NCI-H187 (cell line): ENCODE data around the gene LDHA.
A peak's percentile ranks its signal among the peaks of the same experiment; 100 is the strongest.

Experiments used
- DNase-seq, 2 experiments: peaks; one replicate each; lab custom pipeline; 2025; lab: John Stamatoyannopoulos, UW

LDHA gene

DNA sequence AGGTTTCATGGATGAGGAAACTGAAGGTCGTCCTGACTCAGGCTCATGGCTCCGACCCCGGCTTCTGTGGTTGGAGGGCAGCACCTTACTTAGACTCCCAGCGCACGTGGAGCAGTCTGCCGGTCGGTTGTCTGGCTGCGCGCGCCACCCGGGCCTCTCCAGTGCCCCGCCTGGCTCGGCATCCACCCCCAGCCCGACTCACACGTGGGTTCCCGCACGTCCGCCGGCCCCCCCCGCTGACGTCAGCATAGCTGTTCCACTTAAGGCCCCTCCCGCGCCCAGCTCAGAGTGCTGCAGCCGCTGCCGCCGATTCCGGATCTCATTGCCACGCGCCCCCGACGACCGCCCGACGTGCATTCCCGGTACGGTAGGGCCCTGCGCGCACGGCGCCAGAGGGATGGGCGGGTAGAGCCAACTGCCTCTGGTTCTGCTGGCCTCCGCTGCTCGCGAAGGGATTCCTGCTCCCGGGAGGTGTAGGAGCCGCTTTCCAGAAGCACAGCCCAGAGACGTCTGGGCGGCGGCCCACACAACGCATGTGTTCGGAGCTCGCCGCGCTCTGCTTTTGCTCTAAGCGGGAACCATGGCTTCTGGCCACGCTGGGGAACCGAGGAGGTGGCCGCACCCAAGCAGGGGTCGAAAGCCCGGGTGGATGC is at the start of gene LDHA:
Gene LDHA, plus strand, starts transcription at position 289 of the 653 bp plus-strand sequence. CDS start 2,280 bp downstream, outside the sequence.
- DNase-seq = peak; percentile 95 to 98

DNA sequence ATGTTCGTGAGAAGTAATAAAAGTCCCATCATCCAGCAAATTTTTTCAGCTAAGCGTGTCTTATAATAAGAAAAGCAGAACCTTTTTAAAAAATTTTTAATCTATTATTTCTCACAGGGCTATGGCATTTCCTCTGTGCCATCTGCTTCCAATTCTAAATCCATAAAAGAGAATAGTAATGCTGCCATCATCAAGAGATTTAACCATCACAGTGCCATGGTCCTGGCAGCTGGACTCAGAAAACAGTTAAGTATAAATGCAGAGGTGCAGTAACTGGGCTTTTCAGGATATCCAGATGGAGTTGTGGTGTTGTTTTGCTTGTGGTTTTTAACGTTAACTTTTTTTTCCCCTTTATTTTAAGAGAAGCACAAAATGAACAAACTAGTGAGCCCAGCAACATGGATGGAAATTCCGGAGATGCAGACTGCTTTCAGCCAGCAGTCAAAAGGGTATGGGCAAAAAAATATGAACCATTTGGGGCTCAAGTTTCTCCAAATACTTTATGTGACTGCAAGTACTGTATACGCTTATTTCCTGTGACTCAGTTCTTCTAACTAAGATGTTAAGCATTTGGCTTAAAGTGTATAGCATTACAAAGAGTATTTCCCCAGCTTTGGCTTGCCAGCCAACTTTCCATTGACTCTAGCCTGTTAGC is 46.8 kb upstream of the LDHA start:
- no peak for DNase-seq

DNA sequence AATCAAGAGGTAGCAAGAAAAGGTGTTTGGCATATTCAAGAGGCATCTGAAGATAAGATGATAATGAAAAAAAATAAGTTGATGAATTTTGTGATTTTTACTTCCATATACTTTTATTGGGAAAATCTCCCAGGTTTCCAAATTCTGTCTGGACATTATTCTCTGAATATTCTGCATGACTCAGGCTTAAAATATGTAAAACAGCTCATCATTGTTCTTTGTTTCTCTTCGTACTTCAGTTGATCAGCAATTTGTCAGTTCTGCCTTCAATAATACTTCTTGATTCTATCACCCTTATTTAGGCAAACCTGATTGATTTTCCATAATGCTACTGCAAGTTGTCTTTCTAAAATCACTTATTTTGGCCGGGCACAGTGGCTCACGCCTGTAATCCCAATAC is 41.8 kb upstream of the LDHA start:
- DNase-seq = no peak

DNA sequence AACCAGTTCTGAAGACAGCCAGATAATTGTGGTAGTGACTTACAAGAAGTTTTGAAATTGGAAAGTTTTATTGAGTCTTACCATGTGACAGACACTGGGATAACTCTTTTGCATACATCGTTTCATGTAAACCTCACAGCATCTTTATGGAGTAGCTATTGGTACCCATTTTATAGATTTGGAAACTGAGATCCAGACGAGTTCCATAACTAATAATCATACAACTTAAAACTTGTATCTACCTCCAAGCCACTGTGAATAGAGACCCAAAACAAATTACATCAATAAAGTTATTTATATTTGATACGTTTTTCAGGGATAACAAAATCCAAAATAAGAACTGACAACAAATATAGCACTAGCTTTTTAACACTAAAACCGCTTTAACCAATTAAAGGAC is 35.7 kb upstream of the LDHA start:
- no peak for DNase-seq

DNA sequence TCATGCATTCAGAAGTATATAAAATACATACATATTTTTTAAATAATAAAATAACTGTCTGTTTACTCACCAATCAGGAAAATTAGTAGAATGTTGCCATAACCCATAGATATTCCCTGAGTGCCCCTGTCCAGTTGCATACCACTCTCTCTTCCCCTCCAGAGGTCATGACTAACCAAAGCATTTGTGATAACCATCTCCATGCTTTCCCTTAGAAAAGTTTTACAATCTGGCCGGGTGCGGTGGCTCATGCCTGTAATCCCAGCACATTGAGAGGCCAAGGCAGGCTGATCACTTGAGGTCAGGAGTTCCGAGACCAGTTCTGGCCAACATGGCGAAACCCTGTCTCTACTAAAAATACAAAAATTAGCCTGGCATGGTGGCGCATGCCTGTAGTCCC is 33.2 kb upstream of the LDHA start:
- no peak for DNase-seq

DNA sequence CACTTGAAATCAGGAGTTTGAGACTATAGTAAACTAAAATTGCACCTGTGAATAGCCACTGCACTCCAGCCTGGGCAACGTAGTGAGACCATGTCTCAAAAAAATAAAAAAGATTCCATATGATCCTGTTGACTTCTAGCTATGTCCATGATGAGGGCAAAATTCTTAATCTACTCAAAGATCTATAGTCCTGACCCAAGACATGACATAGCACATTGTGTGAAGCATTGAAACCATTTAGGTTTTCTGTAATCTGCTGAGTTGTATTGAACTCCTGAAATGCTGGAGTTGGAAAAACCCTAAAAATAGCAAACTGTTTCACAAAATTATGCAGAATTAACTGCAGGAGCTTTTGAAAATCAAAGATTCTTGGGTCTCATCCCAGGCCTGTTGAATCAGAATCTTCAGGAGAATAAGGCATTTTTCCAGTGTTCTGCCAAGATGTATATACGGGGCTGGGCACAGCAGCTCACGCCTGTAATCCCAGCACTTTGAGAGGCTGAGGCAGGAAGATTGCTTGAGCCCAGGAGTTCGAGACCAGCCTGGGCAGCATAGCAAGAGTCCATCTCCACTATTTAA is 29.8 kb upstream of the LDHA start:
- no peak for DNase-seq

DNA sequence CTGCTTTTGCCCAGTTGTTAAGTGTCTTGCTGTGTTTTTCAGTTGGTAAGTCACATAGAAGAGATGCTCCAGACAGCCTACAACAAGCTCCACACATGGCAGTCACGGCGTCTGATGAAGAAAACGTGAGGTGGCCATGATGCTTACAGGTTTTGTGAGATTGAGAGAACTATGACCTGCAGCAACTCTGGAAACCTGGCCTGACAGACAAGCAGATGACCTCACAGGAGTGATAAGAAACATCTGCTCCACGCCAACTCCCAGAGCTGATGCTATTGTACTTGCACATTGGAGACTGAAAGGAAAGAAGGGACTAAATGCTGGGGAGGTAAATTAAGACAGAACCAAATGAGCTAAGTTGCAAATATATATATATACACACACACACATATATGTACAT is 28.6 kb upstream of the LDHA start:
- no peak for DNase-seq

DNA sequence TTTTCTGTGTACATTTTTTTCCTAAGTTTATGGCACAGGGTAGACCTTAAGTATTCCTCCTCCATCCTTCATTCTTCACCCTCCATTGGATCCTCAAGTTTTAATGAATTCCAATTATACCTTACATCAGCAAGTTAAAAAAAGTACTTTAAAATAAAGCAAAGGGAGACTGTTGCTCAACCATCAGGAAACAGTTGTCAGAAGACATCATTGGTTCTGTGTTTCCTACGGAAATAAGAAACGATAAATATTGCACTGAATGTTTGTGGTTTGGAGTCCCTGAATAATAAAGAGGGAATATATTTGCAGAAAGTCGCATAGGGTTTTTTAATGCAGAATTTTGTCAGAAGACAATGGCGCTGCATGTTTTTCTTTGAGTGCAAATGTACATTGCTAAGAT is 28.1 kb upstream of the LDHA start:
- DNase-seq = no peak

DNA sequence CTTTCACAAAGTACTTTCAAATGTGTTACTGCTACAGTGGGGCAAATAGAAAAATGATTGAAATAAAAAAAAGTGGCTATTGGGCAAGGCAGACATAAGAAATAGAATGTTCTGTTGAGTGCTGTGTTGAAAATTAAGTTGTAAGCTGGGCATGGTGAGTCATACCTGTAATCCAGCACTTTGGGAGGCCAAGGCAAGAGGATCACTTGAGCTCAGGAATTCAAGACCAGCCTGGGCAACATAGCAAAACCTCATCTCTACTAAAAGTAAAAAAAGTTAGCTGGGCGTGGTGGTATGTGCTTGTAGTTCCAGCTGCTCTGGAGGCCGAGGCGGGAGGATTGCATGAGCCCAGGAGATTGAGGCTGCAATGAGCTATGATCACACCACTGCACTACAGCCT is 26.9 kb upstream of the LDHA start:
- DNase-seq = no peak

DNA sequence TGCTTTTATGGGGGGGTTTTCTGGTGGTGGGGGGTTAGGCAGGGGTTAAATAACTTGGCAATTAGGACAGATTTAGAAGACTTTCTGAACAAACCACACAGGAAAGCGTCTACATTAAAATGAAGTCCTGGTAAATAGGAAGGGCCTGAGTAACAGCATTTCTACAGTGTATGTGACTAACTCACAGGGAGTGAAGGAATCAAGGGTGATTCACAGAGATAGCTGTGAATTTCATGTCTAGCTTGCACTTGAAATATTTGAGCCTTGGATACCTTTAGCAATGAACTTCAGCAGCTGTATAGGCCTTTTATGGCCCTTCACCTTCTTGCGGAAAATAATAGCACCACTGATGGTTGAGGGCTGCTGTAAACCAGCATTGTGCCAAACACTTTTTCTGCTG is 26.1 kb upstream of the LDHA start:
- no peak for DNase-seq

DNA sequence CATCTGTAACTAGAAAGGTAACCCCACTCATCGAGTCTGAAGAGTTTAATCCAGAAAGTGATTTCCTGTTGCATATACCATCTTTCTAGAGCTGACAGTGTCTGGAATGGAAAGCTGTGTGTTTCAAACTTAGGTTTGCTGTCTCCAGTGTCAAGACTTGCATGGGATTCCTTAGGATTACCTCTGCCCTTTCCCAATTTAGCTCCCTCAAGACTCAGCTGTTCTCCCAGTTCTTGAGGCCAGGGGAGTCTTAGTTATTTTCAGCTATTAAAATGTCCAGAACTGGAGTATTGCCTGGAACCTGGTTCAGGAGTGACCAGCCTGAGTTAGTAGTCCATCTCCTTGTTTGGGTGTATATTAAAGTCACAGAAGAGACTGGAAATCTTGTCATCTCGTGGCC is 25.0 kb upstream of the LDHA start:
- no peak for DNase-seq

DNA sequence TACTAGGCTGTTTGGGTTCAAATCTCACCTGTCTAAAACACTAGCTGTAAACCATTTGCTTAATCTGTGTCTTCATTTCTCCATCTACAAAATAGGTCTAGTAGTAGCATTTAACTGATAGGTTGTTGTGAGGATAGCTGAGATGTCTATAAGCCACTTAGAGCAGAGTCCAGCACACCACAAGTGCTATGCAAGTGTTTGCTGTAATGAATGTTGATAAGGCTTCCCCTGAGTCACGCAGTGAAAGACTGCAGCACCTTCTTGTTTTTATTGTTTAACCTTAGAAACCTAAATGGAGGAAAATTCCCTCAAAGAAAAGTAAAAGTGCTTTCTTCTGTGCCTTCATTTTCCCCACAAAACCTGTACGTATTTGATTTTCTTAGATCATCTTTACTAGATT is 23.1 kb upstream of the LDHA start:
- DNase-seq = no peak

DNA sequence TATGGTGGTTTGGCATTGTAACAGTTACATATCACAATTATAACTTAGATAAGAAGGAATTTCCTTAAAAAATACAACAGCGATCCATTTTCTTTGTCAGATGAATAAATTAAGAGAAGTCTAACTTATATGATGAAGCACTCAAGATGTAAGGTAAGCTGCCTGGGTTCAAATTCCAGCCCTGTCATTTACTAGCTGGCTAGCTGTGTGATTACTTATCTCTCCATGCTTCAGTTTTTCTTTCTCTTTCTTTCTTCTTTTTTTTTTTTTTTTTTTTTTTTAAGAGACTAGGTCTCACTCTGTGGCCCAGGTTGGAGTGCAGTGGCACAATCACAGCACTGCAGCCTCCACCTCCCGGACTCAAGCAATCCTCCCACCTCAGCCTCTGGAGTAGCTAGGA is 22.2 kb upstream of the LDHA start:
- no peak for DNase-seq

DNA sequence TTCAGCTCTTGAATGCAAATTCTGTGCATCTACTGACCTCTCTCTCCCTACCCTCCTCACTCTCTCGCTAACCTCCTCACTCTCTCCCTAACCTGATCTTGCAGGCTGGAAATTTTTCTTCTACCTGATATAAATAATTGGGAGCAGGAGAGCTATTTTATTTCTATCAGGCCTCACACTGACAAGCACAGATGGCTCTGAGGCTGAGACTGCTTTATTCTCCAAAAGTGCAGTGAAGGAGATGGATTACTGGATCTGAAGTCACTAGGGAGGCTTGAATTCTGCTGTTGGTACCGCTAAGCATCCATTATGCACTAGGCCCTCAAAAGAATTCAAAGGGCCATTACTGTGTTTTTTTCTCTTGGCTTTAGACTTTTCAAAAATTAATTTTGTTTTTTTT is 19.4 kb upstream of the LDHA start:
- DNase-seq = no peak

DNA sequence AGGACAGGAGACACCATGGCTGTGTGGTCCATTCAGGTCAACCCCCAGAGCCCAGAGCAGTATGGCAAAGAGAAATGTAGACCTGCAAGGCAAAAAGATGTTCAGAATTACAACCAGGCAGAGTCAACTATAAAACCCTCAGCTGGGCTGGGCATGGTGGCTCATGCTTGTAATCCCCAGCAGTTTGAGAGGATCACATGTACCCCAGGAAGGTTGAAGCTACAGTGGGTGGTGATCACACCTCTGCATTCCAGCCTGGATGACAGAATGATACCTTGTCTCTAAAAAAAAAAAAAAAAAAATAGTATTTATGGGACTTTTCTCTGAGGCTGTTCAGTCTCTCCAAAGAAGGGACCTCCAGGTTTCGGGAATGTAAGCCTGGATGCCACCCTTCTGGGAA is 18.4 kb upstream of the LDHA start:
- DNase-seq = no peak

DNA sequence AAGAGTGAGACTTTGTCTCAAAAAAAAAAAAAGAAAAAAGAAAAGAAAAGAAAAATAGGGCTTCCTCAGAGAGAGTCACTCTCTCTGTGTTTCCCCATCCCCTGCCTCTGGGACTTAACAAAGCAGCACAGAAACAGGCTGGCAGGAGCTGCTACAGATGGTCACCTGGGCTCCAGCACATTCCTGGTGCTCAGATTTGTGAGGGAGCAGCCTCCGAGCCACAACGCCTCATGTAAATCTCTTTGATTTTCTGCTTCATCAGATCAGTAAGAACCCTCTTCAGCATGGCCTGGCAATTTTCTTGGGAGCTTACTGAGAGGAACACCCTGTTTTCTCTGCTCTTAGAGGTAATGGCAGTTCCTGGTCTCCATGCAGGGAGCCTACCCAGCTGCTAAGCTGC is 15.2 kb upstream of the LDHA start:
- DNase-seq = no peak

DNA sequence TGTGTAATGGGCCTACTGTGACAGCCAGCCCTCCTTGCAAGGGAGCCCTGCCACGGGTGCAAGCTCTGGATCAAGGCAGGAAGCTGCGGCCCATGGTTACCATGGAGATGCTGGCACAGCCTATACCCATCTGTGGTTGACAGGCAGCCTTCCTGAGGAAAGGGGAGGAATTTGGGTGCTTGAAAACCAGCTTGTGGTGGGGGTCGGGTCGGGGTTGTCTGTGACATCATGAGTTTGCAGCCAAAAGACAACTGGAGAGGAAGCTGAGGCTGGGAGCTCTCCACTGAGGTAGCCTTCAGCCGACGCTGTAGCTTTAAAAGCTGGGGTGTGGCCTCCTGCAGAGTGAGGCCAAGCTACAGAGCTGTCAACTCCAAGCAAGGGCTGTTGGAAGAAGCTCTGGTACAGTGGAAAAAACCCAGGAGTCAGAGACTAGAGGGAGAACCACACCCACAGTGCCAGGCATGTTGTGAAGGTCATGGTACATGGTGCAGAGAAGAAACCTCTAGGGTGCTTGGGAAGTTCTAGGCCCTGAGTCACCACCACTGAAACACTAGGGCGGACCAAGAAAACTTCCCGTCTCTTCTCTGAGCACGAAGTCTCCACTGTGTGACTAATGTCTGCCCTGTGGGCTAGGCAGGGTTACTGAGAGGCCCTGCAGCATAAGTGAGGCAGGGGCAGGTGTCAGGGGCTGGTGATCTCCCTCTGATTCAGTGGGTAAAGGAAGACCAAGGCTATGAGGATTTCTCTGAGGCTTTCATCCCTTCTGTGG is 10.8 kb upstream of the LDHA start:
- DNase-seq = no peak

DNA sequence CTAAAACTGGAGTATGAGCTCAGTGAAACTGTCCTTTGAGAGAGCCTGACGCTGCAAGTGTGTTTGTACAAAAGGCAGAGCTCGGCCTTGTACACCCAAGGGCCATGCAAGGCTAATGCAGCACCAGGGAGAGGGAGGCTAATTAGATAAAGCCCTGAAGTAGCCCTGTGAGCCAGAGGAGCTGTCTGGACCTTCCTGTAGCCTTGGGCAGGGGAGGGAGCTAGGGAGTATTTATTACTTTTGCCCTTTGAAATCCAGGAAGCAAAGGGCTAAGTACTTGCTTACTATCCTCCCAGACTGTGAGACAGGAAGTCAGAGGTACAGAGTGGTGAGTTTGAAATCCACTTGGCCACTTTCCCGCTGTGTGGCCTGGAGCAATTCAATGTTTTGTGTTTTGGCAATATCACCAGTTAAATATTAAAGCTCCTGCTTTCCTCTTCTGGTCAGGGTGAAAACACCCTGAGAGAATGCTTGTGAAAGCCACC is 10.2 kb upstream of the LDHA start:
- no peak for DNase-seq

DNA sequence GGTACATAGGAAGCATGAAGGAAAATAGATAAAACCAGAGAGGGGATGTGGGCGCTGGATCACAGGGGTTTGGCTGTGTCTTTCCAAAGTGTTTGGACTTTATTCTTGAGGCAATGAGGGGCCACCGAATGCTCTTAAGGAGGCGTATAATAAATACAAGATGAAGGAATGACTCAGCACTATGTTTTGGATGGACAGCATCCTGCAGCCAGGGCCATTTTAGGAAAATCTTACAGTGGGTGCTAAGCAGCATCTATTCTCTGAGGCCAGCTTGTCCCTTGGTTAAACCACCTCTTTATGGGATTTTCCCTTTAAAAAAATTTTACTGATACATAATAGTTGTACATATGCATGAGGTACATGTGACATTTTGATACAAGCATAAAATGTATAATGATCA is 4.3 kb upstream of the LDHA start:
- no peak for DNase-seq

DNA sequence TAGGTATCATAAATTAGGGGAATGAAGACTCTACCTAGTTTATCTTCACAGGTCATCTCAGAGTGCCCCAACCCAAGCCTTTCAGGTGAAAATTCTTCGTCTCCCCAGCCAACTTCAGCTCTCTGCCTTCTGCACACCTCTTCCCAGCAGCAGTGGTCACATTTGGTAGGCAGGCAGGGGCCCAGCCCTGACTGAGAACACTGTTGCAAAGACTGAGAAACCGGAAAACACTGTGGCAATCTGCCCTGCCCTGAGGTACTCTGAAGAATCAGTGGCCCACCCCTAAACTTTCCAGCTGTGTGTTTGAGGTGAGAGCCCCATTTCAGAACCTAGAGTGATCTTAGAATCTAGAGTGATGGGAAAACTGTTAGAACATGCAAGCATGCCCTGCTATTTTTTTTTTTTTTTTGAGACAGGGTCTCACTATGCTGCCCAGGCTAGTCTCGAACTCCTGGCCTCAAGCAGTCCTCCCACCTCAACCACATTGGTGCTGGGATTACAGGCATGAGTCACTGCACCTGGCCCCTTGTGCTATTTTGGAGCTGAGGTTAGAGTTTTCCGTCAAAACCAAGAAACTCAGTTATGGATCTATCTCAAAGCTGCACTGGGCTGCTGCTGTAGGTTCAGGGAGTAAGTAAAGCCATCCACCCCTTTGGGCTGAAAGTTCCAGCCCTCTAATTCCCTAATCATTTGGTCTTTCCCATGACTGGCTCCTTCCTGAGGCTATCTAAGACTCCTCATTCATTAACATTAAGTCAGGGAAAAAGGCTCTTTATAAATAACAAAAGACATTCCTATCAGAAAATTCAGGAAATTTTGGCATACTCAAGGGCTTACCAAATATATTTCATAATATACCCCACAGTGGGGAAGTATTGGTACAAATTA is 1.7 kb upstream of the LDHA start:
- DNase-seq = no peak

DNA sequence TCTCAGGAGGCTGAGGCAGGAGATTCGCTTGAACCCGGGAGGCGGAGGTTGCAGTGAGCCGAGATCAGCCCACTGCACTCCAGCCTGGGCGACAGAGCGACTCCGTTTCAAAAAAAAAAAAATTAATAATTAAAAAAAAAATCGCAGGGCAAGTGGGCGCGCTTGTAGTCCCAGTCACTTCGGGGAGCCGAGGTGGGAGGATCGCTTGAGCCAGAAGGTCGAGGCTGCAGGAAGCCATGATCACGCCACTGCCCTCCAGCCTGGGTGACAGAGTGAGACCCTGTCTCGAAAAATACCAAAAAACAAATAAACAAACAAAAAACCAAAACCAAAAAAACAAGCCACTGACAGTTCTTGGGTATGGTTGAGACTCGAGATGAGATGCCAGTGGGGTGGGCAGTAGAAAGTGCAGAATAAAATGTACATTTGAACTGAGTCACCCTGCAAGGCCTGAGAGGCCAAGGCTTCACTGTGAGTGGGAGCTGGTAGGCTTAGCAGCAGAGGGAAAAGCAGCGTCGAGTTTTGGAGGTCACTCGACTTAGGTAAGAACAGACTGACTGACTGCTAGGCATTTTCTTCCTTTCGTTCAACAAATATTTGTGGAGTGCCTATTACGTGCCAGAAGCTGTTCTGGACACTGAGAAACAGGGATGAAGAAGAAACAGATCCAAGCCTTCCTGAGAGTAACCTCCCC is 635 bp upstream of the LDHA start:
- no peak for DNase-seq
